Measurements from ENCODE around the gene ZNF267. TPM values are rescaled to one million over a fixed set of nuclear protein-coding genes. Genes with fewer than 3 reads are reported as not detected.
A peak's percentile ranks its signal among the peaks of the same experiment; 100 is the strongest.
"Not testable (repeated sequence)": the region's sequence is repeated elsewhere in the genome, so short reads cannot be mapped to it uniquely, and the experiment has no call there.

The ZNF267 gene
- total RNA-seq, 3 donors from 2014 or later (not counting 1 experiment from before 2014, with no cell fraction given): 45.0 to 56.6 (median 52.8) TPM

GRCh38 chr16:31893824-31894223 lies 20.2 kb downstream of the ZNF267 start:
- H3K9me3 ChIP-seq (ENCODE audit: control insufficient read depth, insufficient read depth, low read length): peaks cover 12% of the 10 kb centered on the region
- H3K4me1 ChIP-seq (ENCODE audit: control insufficient read depth, insufficient read depth, low read length): no peaks in the 10 kb centered on the region
- no peak for TF ChIP-seq CTCF (IDR thresholded peaks at IDR 0.05)
- peaks cover 79% of the 10 kb centered on the region for H3K36me3 Mint-ChIP-seq
- peaks cover 0 to 8% of the 10 kb centered on the region in 2 donors for H3K9me3 Mint-ChIP-seq
- no peak overlapping the region for H3K4me3 Mint-ChIP-seq
- H3K4me1 Mint-ChIP-seq: peaks cover 52 to 56% of the 10 kb centered on the region in 2 donors
- no peak overlapping the region for H3K27ac ChIP-seq (ENCODE audit: low read length)
- intact Hi-C loops (cut with micrococcal nuclease): no loop called here
- H3K27ac Mint-ChIP-seq: peak overlapping the region; percentile 13 to 57
- WGBS (ENCODE audit: insufficient coverage): 96% methylated on average over 1 of the region's 1 CpG
- no peaks in the 10 kb centered on the region for H3K27me3 Mint-ChIP-seq (ENCODE audit: low read depth in 2 of 2)
- H3K4me3 ChIP-seq (ENCODE audit: low read length): no peak overlapping the region
- ATAC-seq: no peak
- peaks cover 65% of the 10 kb centered on the region for H3K36me3 ChIP-seq (ENCODE audit: control insufficient read depth, insufficient read depth, low read length)
- DNase-seq: no peak
- no peaks in the 10 kb centered on the region for H3K27me3 ChIP-seq (ENCODE audit: control insufficient read depth, insufficient read depth, low read length)

GRCh38 chr16:31897283-31897682 lies 23.7 kb downstream of the ZNF267 start:
- Histone ChIP-seq H3K4me1 (ENCODE audit: control insufficient read depth, insufficient read depth, low read length) (no peaks in the 10 kb centered on the region), H3K27ac (ENCODE audit: low read length) (no peak overlapping the region), H3K27me3 (ENCODE audit: control insufficient read depth, insufficient read depth, low read length) (no peaks in the 10 kb centered on the region), H3K9me3 (ENCODE audit: control insufficient read depth, insufficient read depth, low read length) (peaks cover 3% of the 10 kb centered on the region), H3K4me3 (ENCODE audit: low read length) (no peak overlapping the region), H3K36me3 (ENCODE audit: control insufficient read depth, insufficient read depth, low read length) (peaks cover 47% of the 10 kb centered on the region)
- Mint-ChIP-seq H3K9me3 (peaks cover 0 to 3% of the 10 kb centered on the region in 2 donors), H3K27ac (peak overlapping the region in 1 of 2 donors; percentile 80), H3K27me3 (ENCODE audit: low read depth in 2 of 2) (no peaks in the 10 kb centered on the region), H3K4me3 (no peak overlapping the region), H3K36me3 (peaks cover 52% of the 10 kb centered on the region), H3K4me1 (peaks cover 36 to 53% of the 10 kb centered on the region in 2 donors)
- ATAC-seq (no peak), DNase-seq (no peak)
- intact Hi-C loops (cut with micrococcal nuclease): no loop called here
- TF ChIP-seq CTCF (IDR thresholded peaks at IDR 0.05): no peak

- H3K4me1 Mint-ChIP-seq: peaks cover 37 to 53% of the 10 kb centered on the region in 2 donors
- H3K27me3 Mint-ChIP-seq (ENCODE audit: low read depth in 2 of 2): no peaks in the 10 kb centered on the region
- no peak overlapping the region for H3K27ac ChIP-seq (ENCODE audit: low read length)
- H3K4me3 ChIP-seq (ENCODE audit: low read length): no peak overlapping the region
- no peaks in the 10 kb centered on the region for H3K27me3 ChIP-seq (ENCODE audit: control insufficient read depth, insufficient read depth, low read length)
- H3K4me1 ChIP-seq (ENCODE audit: control insufficient read depth, insufficient read depth, low read length): no peaks in the 10 kb centered on the region
- peak overlapping the region; percentile 80 to 83 for H3K27ac Mint-ChIP-seq
- peaks cover 5 to 10% of the 10 kb centered on the region in 2 donors for H3K9me3 Mint-ChIP-seq
- intact Hi-C loops (cut with micrococcal nuclease): no loop called here
- no peak for DNase-seq
- TF ChIP-seq CTCF (IDR thresholded peaks at IDR 0.05): no peak
- no peak for ATAC-seq
- H3K9me3 ChIP-seq (ENCODE audit: control insufficient read depth, insufficient read depth, low read length): peaks cover 3% of the 10 kb centered on the region
- peaks cover 31% of the 10 kb centered on the region for H3K36me3 ChIP-seq (ENCODE audit: control insufficient read depth, insufficient read depth, low read length)
- peaks cover 57% of the 10 kb centered on the region for H3K36me3 Mint-ChIP-seq
- WGBS (ENCODE audit: insufficient coverage): 71% methylated on average over 2 of the region's 2 CpGs
- H3K4me3 Mint-ChIP-seq: no peak overlapping the region
Measured at GRCh38 chr16:31899505-31899904, 25.9 kb downstream of the ZNF267 start.

- ATAC-seq; intact Hi-C loops (cut with micrococcal nuclease); H3K27me3 ChIP-seq (ENCODE audit: control insufficient read depth, insufficient read depth, low read length); H3K36me3 ChIP-seq (ENCODE audit: control insufficient read depth, insufficient read depth, low read length); DNase-seq; H3K4me1 ChIP-seq (ENCODE audit: control insufficient read depth, insufficient read depth, low read length); H3K4me3 ChIP-seq (ENCODE audit: low read length); H3K27me3 Mint-ChIP-seq (ENCODE audit: low read depth in 2 of 2); H3K27ac Mint-ChIP-seq; H3K4me3 Mint-ChIP-seq; H3K27ac ChIP-seq (ENCODE audit: low read length): not testable (repeated sequence)
- peaks cover 14 to 27% of the 10 kb centered on the region in 2 donors for H3K9me3 Mint-ChIP-seq
- H3K36me3 Mint-ChIP-seq: peaks cover 58% of the 10 kb centered on the region
- peaks cover 26% of the 10 kb centered on the region for H3K9me3 ChIP-seq (ENCODE audit: control insufficient read depth, insufficient read depth, low read length)
- peaks cover 21 to 47% of the 10 kb centered on the region in 2 donors for H3K4me1 Mint-ChIP-seq
- WGBS (ENCODE audit: insufficient coverage): no CpG with 5 or more reads among the region's 3 CpGs
Measured at GRCh38 chr16:31904571-31904970, 31.0 kb downstream of the ZNF267 start.
